Ureter (tissue), 1 donor: ENCODE data around the gene HMGN4. TPM values are rescaled to one million over a fixed set of nuclear protein-coding genes. Genes with fewer than 3 reads are reported as not detected.
A peak's percentile ranks its signal among the peaks of the same experiment; 100 is the strongest.

Experiments
- DNase-seq: peaks from one replicate; pipeline ENCODE4 v3.0.0-alpha.2; 2020; ENCODE audit warnings: low spot score
- total RNA-seq: library from RNA; stranded (reverse); gene quantifications from one replicate; pipeline ENCODE4 v1.2.4, GENCODE V29; 2023
- donor health status: DM: yes; HTN: yes; CAD: no.

HMGN4 gene
- total RNA-seq, 1 donor from 2014 or later, result 75.3 TPM

DNA sequence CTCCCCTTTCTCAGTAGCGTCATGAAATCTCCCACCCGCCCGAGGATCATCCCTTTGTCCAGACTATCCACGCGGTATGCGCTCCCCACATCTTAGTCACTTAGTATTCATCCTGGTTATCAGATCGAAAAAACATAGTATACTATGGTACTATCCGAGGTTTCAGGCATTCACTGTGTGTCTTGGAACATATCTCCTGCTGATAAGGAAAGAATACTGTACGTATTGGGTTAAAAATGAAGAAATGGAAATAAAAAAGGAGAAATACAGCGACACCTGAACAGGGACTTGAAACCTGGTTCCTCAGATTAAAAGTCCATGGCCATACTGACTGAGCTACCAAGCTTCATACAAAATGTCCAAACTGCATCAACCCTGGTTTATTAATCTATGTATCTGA is 14.0 kb downstream of the HMGN4 start:
- no peak for DNase-seq

DNA sequence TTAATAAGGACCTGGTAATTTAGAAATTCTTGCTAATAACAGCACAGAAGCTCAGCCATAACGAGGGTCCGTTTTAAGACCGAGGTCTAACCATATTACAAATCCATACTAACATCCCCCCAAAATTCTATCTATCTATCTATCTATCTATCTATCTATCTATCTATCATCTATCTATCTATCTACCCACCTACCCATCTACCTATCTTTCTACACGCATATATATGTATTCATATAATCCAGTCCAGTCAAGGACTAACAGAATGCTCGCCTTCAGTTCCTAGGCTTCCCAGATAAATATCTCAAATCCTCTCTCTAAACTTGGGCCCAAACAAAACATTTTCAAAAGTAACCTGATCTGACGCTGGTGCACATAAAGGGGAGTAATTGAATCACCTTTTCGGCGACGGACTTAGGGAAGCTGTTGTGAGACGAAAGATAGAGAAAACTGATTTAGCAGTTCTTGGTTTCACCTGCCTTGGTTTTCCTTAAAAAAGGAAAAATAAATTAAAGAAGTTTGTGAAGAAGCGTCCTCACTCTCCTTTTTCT is 14.5 kb downstream of the HMGN4 start:
- no peak for DNase-seq

DNA sequence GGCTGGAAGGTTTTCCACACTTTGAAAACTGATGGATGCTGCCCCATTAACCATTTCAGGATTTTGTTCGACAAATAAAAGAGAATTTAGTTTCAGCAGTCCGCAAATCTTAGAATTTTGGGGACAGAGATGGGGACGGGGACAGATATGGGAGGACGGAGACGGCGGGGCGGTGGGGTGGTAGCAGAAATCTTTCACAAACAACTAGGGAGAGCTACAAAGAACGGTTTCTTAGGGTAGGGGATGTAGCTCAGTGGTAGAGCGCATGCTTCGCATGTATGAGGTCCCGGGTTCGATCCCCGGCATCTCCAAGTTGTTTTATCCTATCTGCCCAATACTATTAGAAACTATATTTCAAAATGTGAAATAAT is 15.1 kb downstream of the HMGN4 start:
- peak; percentile 78 for DNase-seq

DNA sequence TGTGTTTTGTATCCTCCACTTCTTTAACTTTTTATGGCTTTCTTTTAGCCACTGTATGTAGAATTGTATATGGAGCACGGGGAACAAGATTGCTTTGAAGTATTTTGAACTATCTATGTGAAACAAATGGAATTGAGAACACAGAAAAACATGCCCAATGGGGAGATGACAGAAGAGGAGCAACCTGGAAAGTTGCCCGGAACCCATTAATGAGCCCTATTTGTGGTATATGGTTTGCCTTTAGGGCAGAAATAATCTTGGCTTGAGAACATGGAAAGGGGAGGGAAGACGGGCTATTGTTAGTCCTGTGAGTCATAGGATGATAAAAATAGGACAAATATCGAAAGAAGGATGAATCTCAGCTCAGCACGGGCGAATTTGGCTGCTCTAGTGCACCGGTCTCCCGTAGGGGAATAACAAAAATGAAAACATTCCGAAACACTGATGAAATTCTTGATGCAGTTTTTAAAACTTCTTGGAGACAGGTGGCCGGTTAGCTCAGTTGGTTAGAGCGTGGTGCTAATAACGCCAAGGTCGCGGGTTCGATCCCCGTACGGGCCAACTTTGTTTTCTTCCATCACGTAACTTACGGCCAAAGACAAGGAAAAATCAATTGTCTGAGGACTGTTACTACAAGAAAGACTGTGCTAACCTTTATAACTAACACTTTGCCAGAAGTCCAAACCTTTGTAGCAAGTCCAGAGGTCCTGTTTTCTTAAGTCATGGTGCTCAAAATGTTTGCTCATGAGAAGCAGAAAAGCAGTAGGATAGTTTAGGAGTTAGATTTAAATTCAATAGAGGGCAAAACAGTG is 15.7 kb downstream of the HMGN4 start:
- peak; percentile 83 for DNase-seq

DNA sequence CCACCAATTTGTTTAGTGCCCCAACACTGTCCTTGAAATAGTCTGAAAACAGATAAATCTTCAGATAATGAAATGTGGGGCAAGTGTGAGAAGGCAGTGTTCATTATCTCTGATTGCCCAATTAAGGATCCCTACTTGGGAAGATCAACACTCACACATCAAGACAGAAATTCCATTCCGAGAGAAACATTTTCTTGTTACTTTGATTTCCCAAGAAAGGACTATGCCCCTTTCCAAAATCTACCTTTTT is 16.2 kb downstream of the HMGN4 start:
- DNase-seq, result no peak

DNA sequence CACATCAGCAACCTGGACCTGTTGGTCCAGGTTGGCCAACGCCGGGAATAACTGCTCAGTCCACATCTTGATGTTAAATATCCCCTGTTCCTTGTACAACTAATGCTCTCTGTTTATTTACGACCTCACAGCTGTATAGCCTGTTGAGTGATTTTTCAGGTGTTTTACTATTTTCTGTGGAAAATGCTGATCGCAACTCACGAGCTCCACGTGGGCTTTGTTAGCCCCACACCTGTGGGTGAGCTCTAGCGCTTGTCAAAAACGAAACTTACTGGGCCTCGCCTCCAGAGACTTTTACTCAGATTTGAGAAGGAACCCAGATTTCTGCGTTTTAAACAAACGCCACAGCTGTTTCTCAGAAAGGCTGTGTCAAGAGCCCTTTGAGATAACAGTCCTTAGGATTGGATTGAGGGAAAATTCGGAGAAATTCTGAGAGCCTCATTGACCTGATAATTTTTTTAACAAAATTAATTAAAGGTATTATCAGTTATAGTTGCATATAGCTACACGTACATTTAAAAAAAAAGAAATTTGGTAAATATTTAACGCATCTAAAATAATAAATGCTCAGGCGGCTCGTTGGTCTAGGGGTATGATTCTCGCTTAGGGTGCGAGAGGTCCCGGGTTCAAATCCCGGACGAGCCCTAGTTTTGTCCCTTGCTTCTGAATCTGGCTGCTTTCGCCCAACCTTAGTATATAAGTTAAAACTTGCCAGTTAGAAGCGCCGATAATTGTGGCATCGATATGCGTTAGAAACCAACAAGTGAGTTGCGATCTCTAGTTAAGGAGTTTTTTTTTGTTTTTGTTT is 16.7 kb downstream of the HMGN4 start:
- DNase-seq, result no peak

DNA sequence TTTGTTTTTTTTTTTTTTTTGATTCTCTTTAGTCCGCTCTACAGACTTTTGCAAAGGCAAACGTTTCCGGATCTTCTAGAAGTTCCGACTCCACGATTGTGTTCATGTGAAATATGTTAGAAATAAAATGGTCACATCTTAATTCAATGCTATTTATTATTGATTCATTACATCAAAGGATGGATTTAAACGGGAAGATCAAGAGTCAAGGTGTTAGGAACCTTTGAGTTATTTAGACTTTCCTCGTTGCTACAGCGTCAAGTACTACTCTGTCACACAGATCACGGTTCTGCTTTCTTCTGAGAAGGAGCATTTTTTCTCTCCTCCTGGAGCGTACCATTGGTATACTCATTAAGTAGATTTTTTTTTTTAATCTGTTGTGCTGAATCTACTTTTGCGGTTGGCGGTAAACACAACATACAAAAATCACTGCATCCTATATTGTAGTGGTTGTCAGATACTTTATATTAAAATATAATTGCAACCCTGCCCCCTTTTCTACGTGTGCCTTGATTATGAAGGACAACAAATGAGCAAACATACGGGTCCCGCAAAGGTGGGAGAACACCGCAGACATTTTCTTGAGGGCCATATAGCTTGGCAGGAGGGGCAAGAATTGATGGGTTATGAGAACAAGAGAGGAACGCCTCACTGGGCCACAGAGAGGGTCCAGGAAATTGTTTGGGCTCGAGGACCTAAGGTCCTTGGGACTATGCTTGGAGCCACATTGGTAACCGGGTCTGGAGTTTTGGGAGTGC is 17.5 kb downstream of the HMGN4 start:
- no peak for DNase-seq

DNA sequence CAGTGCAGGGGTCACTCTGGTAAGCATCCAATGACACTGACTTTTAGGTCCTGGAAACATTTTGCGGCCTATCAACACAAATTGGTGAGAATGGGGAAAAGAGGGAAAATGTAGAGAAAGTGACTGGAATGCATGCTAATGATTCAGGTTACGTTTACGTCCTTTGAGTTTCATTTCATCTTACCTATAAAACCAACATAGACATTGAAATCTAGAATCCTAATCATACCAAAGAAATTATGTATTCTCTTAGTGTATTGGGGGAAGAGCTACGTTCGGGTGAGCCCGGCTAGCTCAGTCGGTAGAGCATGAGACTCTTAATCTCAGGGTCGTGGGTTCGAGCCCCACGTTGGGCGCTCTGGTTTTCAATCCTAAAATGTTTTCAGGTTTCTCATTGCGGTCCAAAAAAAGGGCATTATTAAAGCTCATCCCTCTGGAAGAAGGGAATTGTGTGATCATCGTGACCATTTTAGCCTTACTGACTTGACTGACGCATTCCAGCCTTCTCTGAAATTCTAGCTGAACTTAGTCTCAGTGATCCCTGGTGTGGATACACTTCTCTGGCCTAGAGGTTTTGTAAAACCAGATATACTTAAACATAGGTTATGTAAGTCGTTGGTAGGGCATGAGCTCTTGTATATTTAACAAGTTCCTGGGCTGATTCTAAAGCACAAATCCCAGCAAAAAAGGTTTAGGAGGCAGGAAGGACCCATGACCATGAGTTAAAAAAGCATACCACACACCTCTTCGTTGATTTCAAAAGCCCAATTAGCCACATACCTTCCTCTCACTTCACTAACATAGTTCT is 18.3 kb downstream of the HMGN4 start:
- DNase-seq, result no peak

DNA sequence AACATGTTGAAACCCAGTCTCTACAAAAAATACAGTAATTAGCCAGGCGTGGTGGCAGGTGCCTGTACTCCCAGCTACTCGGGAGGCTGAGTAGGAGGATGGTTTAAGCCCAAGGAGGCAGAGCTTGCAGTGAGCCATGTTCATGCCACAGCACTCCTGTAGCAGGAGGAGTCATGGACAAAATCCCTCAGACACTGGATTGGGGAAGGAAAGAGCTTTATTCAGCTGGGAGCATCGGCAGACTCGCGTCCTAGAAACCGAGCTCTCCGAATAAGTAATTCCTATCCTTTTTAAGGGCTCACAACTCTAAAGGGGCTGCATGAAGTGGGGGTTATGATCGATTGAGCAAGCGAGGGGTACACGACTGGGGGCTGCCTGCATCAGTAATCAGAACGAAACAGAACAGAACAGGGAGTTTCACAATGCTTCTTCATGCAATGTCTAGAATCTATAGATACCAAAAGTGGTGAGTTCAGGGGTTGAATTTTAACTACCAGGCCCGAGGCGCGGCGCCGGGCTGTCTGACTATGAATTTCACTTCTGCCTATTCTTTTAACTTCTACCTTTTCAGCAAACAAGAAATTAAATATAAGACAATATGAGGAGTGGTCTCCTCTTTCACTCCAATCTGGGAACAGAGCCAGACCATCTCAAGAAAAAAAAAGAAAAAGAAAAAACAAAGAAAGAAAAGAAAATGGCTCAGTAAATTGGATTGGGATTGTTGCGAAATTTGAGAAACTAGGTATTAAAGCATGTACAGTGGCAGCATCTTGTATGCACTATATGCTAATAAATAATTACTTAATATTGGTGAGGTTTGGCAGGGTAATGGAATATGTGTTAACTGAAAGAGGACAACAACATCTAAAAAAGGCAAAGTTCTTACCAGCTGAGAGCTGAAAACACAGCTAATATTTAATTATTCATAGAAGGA is 23.6 kb downstream of the HMGN4 start:
- no peak for DNase-seq

DNA sequence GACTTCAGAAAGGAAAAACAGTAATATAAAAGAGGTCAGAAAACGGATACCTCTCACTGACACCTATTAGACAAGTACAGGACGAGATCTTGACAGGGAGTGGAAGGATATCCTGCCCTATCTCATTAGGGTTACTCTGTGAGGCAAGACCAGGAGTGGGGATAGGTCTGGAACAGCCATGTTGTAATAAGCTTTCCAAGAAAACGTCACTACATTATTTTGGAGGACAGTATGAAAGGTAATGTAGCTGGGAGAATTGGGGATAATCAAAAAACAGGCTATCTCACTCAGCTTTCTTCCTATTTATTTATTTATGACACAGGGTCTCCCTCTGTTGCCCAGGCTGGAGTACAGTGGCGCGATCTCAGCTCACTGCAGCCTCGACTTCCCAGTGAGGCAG is 25.3 kb downstream of the HMGN4 start:
- DNase-seq, result no peak

DNA sequence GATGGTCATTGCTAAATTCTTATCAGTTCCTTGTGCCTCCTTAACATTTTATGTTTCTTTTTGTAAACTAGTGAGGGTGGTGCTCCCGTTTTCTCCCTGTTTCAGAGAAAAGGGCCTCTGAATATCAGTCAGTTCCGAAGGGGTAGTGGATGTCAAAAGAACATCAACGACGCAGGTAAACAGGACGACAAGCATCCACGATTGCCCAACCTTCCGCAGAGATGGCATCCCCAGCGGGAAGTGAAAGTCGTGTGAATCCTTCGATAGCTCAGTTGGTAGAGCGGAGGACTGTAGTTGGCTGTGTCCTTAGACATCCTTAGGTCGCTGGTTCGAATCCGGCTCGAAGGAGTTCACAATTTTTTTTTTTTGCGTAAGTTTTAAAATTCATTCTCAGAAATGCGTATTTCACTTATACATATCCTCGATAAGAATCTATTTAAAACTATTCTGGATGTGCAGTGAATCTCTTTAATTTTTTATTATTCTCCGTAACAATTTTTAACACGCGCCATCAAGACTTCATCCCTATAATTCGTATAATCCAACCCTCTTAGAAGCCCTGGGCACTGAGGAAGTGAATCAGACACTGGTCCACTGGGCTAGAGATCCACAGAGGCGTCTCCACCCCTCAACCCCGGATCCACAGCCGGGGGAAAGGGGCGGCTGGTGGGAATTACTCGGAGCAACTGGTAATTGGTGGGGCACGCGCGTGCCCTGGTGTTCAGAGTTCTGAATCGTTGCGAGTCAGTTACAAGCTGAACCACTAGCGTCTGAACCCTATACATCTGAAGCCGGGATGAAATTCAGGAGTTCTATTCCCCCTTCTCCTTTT is 30.7 kb downstream of the HMGN4 start:
- peak; percentile 98 for DNase-seq

DNA sequence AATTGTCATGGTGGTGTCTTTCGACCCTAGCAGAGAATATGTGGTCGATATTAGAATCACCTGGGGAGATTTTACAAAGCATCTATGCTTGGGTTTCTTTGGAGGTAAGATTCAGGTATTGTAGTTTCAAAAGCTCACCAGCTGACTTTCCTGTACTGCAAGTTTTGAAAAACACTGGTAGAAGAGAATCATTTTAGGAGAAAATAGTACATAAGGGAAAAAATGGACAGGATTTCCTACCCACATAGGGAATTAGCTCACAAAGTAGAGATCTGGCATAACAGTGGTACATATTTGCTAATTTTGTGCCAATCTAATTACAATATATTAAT is 31.2 kb downstream of the HMGN4 start:
- DNase-seq, result no peak

DNA sequence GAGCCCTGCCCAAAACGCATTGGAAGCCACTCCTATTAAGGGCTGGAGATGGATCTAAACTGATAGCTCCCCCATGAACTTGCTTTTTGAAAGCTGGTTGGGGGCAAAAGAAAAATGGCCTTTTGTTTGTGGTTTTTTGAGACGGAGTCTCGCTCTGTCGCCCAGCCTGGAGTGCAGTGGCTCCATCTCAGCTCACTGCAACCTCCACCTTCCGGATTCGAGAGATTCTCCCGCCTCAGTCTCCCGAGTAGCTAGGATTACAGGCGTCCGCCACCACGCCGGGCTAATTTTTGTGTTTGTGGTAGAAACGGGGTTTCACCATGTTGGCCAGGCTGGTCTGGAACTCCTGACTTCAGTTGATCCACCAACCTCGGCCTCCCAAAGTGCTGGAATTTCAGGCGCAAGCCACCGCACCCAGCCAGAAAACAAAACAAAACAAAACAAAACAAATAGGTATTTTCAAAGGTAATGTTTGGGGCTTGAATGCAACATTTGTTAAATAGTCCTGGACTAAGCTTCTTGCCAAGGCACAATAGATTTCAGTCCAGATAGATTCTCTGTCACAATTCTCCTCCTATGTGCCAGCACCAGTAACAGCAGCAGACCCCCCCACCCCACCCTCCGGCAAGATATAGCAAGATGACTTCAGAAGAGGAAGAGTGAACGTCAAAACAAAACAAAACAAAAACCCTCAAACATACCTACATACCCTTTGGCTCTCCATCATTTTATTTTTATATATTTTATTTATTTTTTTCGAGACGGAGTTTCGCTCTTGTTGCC is 32.1 kb downstream of the HMGN4 start:
- DNase-seq, result no peak

DNA sequence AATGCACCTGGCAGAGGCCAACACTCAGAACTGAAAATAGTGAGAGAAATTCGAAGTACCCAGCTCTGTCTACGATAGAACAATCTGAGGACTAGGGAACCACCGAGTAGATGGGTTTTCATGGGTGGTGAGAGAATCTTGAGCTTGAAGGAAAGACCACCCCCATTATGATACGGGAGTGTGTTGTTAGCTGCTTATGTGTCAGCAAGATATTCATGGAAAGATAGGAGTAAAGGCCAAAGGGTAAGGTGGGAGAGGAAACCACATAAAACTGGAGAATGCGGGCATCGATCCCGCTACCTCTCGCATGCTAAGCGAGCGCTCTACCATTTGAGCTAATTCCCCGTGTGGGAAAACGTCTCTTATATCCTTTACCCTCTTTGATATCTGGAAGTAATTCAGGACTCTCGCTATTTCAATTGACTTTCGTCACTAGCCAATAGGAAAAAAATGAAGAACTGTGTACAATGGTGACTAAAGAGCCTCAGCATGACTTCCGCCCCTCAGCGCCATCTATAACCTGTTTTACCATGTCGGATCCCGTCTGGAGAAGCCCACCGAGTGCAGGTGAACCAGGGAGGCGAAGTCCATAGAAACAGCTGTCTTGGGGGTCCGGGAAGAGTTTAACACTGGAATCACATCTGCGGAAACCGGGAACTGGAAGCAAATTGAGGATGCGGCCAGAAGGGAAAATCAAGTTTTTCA is 33.6 kb downstream of the HMGN4 start:
- DNase-seq, result no peak

DNA sequence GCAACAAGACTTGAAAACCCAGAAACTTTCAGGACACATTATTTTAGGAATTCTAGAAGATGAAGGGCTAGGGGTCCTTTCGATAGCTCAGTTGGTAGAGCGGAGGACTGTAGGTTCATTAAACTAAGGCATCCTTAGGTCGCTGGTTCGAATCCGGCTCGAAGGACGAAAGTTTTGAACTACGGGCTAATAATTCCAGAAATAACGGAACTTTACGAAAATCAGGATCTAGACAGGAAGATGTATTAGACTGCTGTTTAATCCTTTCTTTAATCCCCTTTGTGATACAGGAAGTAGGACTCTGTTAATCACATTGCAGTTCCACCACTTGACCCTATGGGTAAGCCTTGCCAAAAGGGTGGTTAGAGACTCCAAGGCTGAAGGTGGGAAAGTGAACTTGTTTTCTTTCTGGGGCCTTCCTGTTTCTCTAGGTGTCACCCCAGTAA is 37.4 kb downstream of the HMGN4 start:
- DNase-seq, result no peak

DNA sequence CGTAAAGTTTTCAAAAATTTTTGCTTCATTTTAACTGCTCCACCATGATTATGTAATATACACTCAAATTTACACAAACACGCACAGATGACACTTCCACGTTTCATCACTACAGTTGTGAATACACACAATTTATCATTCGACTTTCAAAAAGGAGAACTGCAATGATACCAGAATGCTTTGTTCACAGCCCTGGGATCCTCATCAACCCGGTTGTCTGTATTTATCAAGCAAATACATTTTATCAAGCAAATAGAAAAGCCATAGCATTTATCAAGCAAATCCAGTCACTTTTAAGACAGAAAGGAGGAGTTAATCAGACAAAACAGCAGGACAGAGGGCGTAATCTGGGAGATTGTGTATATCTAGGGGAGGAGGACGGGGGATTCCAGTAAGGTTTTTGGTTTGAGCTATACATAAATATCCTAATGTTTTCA is 38.3 kb downstream of the HMGN4 start:
- DNase-seq, result no peak

DNA sequence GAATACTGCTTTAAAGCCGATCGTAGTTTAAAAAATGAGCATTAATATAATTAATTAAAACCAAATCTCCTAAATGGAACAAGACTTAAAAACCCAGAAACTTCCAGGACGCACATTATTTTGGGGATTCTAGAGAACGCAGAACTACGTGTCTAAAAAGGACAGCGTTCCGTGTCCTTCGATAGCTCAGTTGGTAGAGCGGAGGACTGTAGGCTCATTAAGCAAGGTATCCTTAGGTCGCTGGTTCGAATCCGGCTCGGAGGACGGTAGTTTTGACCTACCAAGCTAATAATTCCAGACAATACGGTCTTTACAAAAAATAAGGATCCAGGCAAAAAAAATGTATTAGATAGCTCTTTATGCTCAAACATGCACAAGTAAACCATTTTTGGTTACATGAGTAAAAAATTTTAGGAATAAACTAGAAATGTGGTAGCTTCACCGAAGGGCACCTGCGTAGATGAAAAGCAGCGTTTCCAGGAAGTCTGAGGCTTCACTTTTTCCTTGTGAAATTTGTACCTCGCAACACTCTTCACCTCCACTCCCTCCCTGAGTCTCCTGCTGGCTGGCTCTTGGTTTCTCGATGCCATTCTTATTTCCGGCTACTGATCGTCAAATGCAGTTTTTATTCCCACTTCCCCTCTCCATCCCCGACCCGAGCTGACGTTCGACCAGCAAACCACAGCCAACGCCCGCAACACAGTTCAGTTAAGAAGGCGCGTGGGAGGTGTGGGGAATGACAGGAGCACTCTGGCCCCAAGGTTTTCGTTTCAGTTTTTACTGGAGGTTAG is 39.0 kb downstream of the HMGN4 start:
- no peak for DNase-seq
